AG08396 (cell line): Measurements from ENCODE around the gene MDM2.
"Not testable (repeated sequence)": the region's sequence is repeated elsewhere in the genome, so short reads cannot be mapped to it uniquely, and the experiment has no call there.

Experiments
- DNase-seq: peaks from one replicate; pipeline ENCODE4 v3.0.0; 2012; ENCODE audit warnings: low spot score, mixed read lengths

The MDM2 gene

DNA sequence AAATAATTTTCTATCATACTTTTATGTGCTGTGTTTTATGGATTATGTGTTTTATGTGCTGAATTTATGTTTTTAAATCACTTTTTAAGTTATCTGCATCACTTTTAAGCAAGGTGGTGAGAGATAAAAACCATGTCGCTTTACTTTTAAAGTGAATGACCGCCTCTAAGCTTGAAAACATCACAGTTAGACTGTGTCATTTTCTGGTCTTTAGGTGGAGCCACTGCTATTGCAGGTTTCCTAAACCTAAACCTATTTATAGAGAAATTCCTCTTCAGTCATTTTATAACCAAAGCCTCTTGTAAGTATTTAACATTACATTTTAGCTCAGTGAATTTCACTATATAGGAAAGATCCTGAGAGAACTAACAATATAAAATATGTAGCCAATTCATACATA lies 21.0 kb upstream of the MDM2 start:
- DNase-seq: no peak

DNA sequence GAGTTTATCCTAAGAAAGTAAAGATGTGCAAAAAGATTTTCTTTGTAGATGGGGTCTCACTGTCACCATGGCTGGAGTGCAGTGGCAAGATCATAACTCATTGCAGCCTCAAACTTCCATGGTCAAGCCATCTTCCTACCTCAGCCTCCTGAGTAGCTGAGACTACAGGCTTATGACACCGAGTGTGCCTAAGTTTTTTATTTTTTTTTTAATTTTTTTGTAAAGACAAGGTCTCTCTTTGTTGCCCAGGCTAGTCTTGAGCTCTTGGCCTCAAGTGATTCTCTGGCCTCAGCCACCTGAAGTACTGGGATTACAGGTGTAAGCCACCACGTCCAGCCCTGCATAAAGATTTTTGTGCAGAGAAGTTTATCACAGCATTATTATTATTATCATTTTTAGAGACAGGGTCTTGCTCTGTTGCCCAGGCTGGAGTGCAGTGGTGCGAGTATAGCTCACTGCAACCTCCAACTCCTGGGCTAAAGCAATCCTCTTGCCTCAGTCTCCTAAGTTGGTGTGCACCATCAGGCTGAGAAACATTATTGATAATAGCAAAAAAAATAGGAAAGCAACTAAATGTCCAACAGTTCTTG lies 19.3 kb upstream of the MDM2 start:
- no peak for DNase-seq

DNA sequence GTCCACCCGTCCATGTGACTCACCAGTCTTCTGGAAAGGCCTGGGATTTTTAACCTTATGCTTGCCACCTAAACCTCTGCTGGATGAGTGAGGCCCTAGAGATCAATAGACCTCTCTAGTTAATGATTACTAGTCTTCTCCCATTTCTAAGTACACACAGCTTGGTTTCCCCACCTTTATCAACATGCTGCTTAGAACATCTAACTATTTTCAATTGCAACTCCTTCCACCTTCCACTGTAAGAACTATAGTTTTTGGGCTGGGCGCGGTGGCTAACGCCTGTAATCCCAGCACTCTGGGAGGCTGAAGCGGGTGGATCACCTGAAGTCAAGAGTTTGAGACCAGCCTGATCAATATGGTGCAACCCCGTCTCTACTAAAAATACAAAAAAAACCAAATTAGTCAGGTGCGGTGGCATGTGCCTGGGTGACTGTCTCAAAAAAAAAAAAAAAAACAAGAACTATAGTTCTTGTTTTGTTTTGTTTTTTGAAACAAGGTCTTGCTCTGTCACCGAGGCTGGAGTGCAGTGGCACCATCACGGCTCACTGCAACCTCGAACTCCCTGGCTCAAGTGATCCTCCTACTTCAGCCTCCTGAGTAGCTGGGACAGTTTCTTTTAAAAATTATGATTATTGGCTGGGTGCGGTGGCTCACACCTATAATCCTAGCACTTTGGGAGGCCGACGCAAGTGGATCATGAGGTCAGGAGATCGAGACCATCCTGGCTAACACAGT lies 18.7 kb upstream of the MDM2 start:
- no peak for DNase-seq

DNA sequence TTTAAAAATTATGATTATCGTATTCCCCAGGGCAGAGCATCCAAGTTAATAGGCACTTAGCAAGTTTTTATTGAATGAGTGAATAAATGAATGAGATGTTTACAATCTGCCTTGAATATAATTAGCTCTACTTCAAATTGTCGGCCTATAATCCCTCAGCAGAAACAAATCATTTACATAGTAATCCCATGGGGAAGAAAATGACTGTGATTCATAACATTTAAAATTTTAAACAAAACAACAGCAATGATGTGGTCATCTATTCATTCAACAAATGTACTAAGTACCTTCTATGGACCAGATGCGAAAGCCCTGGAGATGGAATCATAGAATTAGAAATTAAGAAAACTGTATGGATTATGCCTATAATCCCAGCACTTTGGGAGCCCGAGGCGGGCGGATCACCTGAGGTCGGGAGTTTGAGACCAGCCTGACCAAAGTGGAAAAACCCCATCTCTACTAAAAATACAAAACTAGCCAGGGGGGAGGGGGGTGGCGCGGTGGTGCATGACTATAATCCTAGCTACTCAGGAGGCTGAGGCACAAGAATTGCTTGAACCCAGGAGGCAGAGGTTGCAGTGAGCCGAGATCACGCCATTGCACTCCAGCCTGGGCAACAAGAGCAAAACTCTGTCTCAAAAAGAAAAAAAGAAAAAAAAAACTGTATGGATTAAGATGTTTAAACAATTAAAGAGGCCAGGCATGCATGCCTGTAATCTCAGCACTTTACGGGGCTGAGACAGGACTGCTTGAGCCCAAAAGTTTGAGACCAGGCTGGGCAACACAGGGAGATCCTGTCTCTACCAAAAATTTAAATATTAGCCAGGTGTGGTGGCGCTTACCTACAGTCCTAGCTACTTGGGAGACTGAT lies 17.7 kb upstream of the MDM2 start:
- no peak for DNase-seq

DNA sequence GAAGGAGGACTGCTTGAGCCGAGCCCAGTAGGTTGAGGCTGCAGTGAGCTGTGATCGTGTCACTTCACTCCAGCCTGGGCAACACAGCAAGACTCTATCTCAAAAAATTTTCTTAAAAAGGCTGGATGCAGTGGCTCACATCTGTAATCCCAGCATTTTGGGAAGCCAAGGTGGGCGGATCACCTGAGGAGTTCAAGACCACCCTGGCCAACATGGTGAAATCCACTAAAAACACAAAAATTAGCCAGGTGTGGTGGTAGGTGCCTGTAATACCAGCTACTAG lies 17.1 kb upstream of the MDM2 start:
- no peak for DNase-seq

DNA sequence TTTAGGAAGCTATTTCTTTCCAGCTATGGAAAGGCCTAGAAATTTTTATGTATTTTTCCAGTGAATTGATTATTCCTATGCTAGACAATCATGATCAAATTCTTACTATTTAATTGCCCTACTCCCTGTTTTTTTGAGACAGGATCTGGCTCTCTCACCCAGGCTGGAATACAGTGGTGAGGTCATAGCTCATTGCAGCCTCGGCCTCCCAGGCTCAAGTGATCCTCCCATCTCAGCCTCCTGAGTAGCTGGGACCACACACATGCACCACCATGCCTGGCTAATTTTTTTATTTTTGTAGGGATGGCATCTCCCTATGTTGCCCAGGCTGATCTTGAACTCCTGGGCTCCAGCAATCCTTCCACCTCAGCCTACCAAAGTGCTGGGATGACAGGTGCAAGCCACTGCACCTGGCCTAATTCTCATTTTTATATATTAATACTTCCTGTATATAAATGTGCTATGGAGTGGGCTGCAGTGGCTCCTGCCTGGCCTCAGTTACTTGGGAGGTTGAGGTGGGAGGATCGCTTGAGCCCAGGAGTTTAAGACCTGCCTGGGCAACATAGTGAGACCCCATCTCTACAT lies 16.0 kb upstream of the MDM2 start:
- no peak for DNase-seq

DNA sequence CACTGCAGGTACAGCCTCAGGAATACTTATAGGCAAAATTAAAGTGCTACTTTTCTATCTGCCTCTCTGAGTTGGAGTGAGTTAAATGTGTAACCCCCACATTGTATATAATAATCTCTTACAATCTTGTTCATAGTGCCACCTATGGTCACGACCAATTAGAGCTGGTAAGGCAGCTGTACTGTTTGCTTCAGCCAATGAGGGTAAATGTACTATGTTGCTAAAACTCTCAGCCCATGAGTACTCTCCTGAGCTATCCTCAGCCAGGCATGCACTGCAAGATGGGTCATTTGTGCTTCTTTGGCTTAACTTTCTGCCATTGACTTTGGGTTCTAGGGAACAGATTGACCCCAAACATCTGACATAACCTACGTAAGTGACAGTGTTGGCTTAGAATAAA lies 15.0 kb upstream of the MDM2 start:
- DNase-seq: peak; percentile 62

DNA sequence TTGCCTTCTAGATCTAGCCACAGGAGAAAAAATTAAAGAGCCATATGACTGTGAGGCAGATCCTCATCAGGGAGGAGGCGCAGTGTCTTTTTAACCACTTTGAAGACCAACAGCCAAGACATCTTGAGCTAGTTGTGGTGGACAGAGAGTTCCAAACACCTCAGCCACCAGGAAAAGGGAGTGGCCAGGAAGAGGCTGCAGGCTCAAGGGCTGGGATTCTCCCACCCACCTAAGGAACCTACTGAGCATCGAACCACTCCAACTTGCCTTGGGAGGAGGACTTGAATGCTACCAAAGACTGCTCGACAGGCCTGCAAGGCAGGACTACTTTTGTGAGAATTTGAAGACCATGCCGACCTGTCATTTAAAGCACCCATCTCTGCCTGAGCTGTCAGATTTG lies 14.5 kb upstream of the MDM2 start:
- no peak for DNase-seq

DNA sequence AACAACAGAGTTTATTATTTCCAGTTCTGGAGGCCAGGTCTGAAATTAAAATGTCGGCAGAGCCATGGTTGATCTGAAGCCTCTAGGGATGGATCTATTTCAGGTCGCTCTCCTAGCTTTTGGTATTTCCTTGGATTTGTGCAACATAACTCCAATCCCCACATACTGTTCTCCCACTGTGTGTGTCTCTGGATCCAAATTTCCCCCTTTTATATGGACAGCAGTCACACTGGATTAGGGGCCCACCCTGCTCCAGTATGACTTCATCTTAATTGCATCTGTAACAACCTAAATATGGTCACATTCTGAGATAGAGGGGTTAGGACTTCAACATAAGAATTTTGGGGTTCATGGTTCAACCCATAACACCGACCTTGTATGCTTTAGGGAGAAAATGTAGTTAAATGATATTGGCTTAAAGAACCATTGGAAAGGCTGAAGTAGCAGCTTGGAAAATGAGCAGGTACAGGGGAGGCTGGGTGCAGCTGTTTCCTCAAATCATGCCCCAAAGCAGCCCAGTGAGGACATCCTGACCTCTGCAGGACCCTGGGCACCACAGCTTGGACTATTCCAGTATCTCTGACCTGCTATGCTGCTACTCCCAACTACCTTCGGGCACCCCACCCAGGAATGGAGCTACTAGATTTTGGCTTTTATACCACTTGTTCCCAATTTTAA lies 13.9 kb upstream of the MDM2 start:
- no peak for DNase-seq

DNA sequence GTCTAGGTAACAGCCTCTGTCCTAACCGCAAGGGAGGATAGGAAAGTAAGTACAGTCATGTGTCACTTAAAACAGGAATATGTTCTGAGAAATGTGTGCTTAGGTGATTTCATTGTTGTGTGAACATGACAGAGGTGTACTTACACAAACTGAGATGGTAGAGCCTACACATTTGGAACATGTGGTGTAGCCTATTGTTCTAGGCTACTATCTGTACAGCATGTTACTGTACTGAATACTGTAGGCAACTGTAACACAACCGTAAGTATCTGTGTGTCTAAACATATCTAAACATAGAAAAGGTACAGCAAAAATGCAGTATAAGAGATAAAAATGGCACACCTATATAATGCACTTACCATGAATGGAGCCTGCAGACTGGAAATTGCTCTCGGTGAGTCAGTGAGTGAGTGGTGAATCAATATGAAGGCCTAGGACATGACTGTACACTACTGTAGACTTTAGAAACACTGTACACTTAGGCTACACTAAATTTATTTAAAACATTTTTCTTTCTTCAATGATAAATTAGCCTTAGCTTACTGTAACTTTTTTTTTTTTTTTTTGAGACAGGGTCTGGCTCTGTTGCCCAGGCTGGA lies 13.2 kb upstream of the MDM2 start:
- no peak for DNase-seq

DNA sequence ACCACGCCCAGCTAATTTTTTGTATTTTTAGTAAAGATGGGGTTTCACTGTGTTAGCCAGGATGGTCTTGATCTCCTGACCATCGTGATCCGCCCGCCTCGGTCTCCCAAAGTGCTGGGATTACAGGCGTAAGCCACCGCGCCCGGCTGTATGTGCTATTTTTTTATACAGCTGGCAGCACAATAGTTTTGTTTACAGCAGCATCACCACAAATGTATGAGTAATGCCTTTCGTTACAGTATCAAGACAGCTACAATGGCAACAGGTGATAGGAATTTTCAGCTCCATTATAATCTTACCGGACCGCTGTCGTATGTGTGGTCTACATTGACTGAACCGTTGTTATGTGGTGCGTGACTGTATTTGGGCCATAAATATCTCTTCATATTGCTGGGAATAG lies 11.6 kb upstream of the MDM2 start:
- DNase-seq: no peak

DNA sequence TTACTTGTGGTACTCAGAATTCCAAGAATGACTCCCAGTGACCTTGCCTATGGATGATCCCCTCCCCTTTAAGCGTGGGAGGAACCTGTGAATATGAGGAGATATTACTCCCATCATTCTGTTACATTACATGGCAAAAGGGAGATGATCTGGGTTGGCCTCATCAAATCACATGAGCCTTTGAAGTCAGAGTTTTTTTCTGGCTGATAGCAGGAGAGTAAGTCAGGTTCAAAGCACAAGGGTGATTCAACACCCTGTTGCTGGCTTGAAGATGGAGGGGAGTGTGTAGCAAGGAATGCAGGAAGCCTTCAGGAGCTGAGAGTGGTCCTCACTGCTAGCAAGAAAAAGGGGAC lies 9.1 kb upstream of the MDM2 start:
- no peak for DNase-seq

DNA sequence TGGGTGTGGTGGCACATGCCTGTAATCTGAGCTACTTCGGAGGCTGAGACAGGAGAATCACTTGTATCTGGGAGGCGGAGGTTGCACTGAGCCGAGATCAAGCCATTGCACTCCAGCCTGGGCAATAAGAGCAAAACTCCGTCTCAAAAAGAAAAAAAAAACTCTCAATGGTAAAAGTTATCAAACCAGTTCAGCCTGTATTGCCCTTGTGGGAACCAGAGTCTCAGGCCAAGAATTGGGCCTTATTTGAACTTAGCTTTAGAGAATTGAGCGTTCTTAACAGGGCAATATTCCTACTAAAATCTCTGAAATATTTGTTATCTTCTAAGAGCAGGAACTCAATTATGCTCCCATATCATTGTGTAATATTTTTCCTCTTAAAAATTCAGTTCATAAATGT lies 7.7 kb upstream of the MDM2 start:
- DNase-seq: no peak

DNA sequence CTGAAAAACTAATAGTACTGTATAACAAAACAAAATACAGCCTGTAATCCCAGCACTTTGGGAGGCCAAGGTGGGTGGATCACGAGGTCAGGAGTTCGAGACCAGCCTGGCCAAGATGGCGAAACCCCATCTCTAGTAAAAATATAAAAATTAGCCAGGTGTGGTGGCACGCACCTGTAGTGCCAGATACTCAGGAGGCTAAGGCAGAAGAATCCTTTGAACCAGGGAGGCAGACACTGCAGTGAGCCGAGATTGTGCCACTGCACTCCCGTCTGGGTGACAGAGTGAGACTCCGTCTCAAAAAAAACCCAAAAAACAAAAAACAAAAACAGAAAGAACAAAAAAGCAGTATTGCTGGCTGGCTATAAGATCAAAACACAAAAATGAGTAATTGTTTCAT lies 6.9 kb upstream of the MDM2 start:
- not testable (repeated sequence) for DNase-seq

DNA sequence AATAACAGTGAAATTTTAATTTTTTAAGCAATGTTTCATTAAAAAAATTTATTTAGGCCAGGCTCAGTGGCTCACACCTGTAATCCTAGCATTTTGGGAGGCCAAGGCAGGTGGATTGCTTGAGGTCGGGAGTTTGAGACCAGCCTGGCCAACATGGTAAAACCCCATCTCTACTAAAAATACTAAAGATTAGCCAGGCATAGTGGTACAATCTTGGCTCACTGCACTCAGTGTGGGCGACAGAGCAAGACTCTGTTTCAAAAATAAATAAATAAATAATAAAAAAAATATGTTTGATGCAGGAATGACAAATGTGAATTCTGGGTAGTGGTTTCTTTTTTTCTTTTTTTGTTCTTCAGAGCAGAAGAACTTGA lies 5.6 kb upstream of the MDM2 start:
- DNase-seq: not testable (repeated sequence)

DNA sequence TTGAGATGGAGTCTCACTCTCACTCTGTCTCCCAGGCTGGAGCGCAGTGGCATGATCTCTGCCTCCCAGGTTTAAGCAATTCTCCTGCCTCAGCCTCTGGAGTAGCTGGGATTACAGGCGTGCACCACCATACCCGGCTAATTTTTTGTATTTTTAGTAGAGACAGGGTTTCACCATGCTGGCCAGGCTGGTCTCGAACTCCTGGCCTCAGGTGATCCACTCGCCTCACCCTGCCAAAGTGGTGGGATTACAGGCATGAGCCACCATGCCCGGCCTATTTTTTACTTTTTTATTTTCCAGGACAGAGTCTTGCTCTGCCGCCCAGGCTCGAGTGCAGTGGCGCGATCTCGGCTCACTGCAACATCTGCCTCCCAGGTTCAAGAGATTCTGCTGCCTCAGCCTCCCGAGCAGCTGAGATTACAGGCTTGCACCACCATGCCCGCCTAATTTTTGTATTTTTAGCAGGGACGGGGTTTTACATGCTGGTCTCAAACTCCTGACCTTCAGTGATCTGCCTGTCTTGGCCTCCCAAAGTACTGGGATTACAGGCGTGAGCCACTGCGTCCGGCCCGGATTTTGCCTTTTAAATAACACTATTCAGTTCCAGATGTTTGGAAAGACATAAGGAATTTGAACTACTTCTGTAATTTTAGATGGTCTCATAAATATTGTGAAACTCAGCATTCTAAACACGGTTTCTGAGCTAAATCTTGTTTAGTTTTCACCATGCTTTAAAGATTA lies 4.9 kb upstream of the MDM2 start:
- DNase-seq: not testable (repeated sequence)

DNA sequence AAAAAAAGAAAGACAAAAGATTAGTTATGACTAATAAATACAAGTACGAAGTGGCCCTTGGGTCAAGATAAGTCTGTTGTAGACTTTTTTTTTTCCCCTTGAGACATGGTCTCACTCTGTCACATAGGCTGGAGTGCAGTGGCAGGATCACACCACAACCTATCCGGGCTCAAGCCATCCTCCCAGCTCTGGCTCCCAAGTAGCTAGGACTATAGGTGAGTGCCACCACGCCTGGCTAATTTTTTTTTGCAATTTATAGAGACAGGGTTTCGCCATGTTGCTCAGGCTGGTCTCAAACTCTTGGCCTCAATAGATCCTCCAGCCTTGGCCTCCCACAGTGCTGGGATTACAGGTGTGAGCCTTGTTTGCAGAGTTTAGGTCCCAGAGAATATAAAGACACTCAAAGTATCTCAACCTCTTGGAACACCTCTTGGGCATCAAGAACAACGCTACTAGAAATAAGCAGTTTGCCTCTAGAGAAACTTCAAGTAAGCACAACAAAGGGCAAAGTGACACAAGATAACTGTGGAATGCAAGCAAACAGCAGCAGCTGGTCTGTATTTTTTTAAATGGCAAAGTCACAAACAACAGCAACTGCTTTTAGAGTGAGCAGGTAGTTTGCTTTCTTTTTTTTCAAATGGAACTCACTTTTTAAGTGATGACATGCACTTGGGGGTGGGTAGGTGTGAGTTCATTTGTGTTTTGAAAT lies 3.9 kb upstream of the MDM2 start:
- DNase-seq: no peak

DNA sequence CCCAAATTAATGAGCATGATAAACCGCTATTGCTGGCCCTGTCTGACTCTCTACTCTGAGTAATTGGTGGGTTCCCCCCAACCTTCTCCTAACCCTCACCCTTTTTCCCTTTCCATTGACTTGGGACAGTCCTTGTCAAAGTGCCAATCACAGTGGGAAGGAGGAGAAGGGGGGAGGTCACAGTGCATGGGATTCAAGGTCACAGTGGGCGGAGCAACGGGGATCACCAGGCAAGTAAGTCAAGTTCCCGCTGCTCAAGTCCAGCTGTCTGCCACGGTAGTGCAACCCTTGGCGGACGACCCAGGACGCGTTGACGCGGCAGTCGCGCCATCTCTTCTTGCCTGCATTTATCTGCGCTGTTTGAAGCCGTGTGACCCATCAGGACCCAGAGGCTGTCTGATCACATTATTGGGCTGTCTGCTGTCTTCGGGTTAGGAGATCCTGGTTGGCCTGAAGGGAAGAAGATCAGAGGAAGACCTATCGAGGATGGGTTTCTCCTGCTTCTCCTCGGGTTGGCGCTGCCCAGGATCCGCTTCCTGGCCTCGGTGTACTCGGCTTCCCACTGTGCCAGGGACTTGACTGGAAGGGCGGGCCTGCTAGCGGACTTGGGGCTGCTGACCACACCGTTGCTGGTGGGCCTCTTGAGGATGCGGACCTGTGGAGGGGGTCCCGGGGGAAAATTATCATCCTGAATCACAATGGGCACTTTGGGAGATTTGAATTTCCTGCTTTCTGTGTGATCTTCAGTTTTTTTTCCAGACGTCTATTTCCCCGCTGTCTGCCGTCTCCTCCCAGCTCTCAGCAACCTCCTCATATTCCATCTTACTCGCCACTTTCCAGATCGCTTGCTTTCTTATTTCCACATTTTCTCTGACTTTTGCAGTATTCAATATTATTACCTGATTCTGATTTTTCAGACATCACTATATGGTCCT lies 3.1 kb upstream of the MDM2 start:
- no peak for DNase-seq

DNA sequence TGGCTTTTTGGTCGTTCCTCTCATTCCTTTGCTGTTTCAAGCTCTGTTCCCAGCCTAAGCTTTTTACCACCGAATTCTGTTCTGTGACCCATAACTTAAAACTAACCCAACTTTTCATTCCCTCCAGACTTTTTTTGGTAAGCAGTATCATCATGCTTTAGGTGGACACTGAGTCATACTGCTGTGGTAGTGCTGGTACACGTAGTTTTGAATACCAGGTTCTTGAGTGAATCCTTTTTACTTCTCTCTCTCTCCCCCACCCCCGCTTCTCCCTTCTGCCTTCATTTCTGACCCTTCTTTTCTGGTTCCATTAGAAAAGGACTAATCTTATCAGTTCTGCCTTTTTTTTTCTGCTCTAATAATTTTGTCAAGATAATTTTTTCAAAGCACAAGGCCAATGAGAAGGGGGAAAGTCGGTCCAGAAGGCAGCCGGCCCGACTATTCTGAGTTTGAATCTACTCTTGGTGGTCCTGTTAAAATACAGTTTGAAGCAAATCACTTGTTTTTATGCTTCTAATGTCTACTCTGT lies 2.3 kb upstream of the MDM2 start:
- no peak for DNase-seq
